Nephron progenitor cell (in vitro differentiated cells): ENCODE measurements around the gene TRIM31.
A peak's percentile ranks its signal among the peaks of the same experiment; 100 is the strongest.
"Not testable (repeated sequence)": the region's sequence is repeated elsewhere in the genome, so short reads cannot be mapped to it uniquely, and the experiment has no call there.

Source experiments
- DNase-seq: peaks from one replicate; pipeline ENCODE4 v3.0.0; 2021
- H3K27ac Mint-ChIP-seq: 2 replicates; pipeline ENCODE4 v1.8.0; 2021; ENCODE audit warnings: mild to moderate bottlenecking, moderate library complexity, mixed read lengths
- H3K27me3 Mint-ChIP-seq: 2 replicates; pipeline ENCODE4 v1.8.0; 2021; ENCODE audit warnings: mild to moderate bottlenecking, low read depth, mixed read lengths; ENCODE audit not compliant: poor library complexity
- H3K36me3 Mint-ChIP-seq: 2 replicates; pipeline ENCODE4 v1.8.0; 2021; ENCODE audit warnings: low read depth, mixed read lengths
- H3K4me1 Mint-ChIP-seq: 2 replicates; pipeline ENCODE4 v1.8.0; 2021; ENCODE audit warnings: mixed read lengths
- H3K4me3 Mint-ChIP-seq: 2 replicates; pipeline ENCODE4 v1.8.0; 2021; ENCODE audit warnings: mild to moderate bottlenecking, moderate library complexity, mixed read lengths
- H3K9me3 Mint-ChIP-seq: 2 replicates; pipeline ENCODE4 v1.8.0; 2021; ENCODE audit warnings: mild to moderate bottlenecking, moderate library complexity, mixed read lengths
- CTCF ChIP-seq: fragments of 200-600 bp; sonication (generic); IDR thresholded peaks from 2 replicates; pipeline ENCODE4 v1.5.0; 2021; ENCODE audit warnings: antibody characterized with exemption

The TRIM31 gene

GRCh38 chr6:30127238-30128093 lies 14.6 kb upstream of the TRIM31 start:
- no peak overlapping the region for H3K27ac Mint-ChIP-seq
- H3K9me3 Mint-ChIP-seq, result no peaks in the 10 kb centered on the region
- H3K4me3 Mint-ChIP-seq, result peak overlapping the region; percentile 82
- DNase-seq, result peak; percentile 55
- peaks cover 20% of the 10 kb centered on the region for H3K4me1 Mint-ChIP-seq
- H3K36me3 Mint-ChIP-seq, result no peaks in the 10 kb centered on the region
- H3K27me3 Mint-ChIP-seq, result peaks cover 90% of the 10 kb centered on the region
- TF ChIP-seq CTCF, result no peak

DNA sequence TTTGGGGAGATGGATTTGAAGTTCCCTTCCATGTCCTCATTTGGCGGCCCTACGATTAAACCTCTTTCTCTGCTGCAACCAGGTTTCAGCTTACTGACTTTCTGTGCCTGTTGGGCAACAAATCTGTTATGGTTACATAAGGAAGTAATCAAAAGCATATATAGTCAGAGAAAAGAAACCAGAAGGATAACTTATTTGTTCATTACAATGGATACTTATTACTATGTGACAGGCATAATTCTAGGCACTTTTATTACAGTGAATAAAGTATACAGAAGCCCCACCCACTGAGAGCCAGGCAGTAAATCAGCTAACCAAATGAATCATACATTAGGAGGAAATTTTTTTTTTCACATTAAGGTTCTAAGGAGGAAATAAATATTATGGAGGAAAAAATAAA lies 9.6 kb upstream of the TRIM31 start:
- Mint-ChIP-seq H3K27me3 (peaks cover 83% of the 10 kb centered on the region), H3K36me3 (no peaks in the 10 kb centered on the region), H3K27ac (no peak overlapping the region), H3K9me3 (no peaks in the 10 kb centered on the region), H3K4me3 (no peak overlapping the region), H3K4me1 (peaks cover 11% of the 10 kb centered on the region)
- no peak for DNase-seq
- TF ChIP-seq CTCF, result no peak

DNA sequence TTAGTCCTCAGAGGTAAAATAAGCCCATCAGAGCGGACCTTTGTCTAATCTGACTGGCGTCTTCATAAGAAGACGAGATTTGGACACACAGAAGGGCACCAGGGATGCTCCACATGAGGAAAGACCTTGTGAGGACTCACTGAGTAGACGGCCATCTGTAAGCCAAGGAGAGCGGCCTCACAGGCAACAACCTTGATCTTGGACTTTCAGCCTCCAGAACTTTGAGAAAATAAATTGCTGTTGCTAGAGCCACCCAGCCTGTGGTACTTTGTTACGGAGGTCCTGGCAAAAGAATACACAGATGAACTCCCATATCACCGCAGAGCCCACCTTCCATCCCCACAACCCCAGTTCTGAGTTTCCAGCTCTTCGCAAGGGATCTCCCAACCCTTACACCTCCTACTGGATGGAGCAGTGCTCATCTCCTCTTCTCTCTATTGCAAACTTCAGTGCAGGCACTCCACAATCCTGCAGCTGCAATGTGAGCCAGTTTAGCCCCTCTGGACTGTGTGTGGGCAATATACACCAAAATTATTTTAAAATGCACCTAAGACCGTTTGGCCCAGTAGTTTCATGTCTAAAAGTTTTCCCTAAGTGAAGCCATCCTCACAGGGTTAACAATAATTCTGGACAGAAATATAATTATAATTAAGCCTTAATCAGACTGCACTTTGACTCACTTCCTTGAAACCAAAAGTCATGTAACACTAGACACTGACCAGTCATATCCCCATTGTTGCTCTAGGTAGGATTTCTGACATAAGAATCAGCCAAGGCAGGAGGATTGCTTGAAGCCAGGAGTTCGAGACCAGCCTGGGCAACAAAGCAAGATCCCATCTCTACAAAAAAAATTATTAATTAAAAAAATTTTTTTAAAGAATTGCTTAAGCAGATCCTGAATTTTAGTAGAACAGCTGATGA lies 8.8 kb upstream of the TRIM31 start:
- H3K36me3 Mint-ChIP-seq, result no peaks in the 10 kb centered on the region
- no peak overlapping the region for H3K4me3 Mint-ChIP-seq
- H3K27ac Mint-ChIP-seq, result no peak overlapping the region
- no peak for DNase-seq
- H3K9me3 Mint-ChIP-seq, result no peaks in the 10 kb centered on the region
- H3K4me1 Mint-ChIP-seq, result peaks cover 5% of the 10 kb centered on the region
- TF ChIP-seq CTCF, result no peak
- H3K27me3 Mint-ChIP-seq, result peaks cover 76% of the 10 kb centered on the region

DNA sequence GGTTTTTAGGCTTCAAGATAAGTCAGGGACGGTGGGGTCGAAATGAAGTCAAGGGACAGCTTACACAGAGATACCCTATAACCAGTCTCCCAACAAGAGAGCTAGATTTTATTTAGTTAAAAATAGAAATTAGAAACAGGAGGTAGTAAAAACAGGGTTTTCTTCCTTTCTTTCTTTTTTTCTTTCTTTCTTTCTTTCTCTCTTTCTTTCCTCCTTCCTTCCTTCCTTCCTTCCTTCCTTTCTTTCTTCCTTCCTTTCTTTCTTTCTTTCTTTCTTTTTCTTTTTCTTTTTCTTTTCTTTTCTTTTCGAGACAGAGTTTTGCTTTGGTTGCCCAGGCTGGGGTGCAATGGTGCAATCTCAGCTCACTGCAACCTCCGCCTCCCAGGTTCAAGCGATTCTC lies 5.8 kb upstream of the TRIM31 start:
- H3K4me1 Mint-ChIP-seq, H3K9me3 Mint-ChIP-seq, H3K4me3 Mint-ChIP-seq, H3K27ac Mint-ChIP-seq, DNase-seq, H3K36me3 Mint-ChIP-seq: not testable (repeated sequence)
- peaks cover 77% of the 10 kb centered on the region for H3K27me3 Mint-ChIP-seq

GRCh38 chr6:30116724-30117123 lies 3.8 kb upstream of the TRIM31 start:
- Mint-ChIP-seq H3K9me3 (no peaks in the 10 kb centered on the region), H3K27ac (no peak overlapping the region), H3K36me3 (no peaks in the 10 kb centered on the region), H3K4me1 (no peaks in the 10 kb centered on the region), H3K27me3 (peaks cover 83% of the 10 kb centered on the region), H3K4me3 (no peak overlapping the region)
- TF ChIP-seq CTCF, result no peak
- no peak for DNase-seq

DNA sequence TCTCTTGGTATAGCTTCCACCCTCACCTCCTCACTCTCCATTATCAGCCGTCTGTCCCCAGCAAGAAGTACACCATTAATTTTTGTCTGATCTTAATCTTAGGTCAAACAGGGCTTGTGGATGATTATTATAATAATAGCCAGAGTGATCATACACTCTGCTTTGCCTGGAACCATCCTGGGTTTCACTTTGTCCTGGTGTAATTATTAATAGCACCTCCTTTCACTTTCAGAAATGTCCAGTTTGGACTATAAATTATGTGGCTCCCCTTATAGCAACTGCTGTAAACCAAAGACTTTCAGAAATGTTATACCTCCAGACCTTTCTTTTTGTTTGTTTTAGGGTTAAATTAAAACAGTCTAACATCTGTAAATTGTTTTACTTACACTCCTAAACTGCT lies 951 bp upstream of the TRIM31 start:
- Mint-ChIP-seq H3K27me3 (peaks cover 83% of the 10 kb centered on the region), H3K27ac (no peak overlapping the region), H3K4me1 (no peaks in the 10 kb centered on the region), H3K9me3 (no peaks in the 10 kb centered on the region), H3K36me3 (no peaks in the 10 kb centered on the region), H3K4me3 (no peak overlapping the region)
- no peak for DNase-seq
- no peak for TF ChIP-seq CTCF
